Chondrocyte (in vitro differentiated cells): Measurements from ENCODE around the gene NUB1. TPM values are rescaled to one million over a fixed set of nuclear protein-coding genes. Genes with fewer than 3 reads are reported as not detected.

Experiments used
- DNase-seq: peaks from one replicate; pipeline ENCODE4 v3.0.0; 2021; ENCODE audit warnings: mixed read lengths, low spot score
- H3K27ac Mint-ChIP-seq: one replicate; pipeline ENCODE4 v1.8.0; 2021; ENCODE audit warnings: mild to moderate bottlenecking, moderate library complexity, mixed read lengths; ENCODE audit not compliant: unreplicated experiment
- H3K27me3 Mint-ChIP-seq: 2 replicates; pipeline ENCODE4 v1.8.0; 2021; ENCODE audit warnings: low read depth, mixed read lengths
- H3K36me3 Mint-ChIP-seq: 2 replicates; pipeline ENCODE4 v1.8.0; 2021; ENCODE audit warnings: low read depth, mixed read lengths
- H3K4me1 Mint-ChIP-seq: 2 replicates; pipeline ENCODE4 v1.8.0; 2021; ENCODE audit warnings: low read depth, mild to moderate bottlenecking, mixed read lengths
- H3K4me3 Mint-ChIP-seq: one replicate; pipeline ENCODE4 v1.8.0; 2021; ENCODE audit warnings: mild to moderate bottlenecking, moderate library complexity, mixed read lengths; ENCODE audit not compliant: unreplicated experiment
- H3K9me3 Mint-ChIP-seq: 2 replicates; pipeline ENCODE4 v1.8.0; 2021; ENCODE audit warnings: low read depth, mixed read lengths
- total RNA-seq: library from RNA; stranded (reverse); gene quantifications from 3 replicates; pipeline ENCODE4 v1.2.1, GENCODE V29; 2021
- TF ChIP-seq, protein P1 (sequence below): fragments of 200-600 bp; sonication (generic); IDR thresholded peaks from 2 replicates; pipeline ENCODE4 v1.5.0; 2021; ENCODE audit warnings: antibody characterized with exemption, mild to moderate bottlenecking, moderate library complexity

NUB1 gene
- total RNA-seq, 1 donor from 2014 or later: 50.3 TPM

DNA sequence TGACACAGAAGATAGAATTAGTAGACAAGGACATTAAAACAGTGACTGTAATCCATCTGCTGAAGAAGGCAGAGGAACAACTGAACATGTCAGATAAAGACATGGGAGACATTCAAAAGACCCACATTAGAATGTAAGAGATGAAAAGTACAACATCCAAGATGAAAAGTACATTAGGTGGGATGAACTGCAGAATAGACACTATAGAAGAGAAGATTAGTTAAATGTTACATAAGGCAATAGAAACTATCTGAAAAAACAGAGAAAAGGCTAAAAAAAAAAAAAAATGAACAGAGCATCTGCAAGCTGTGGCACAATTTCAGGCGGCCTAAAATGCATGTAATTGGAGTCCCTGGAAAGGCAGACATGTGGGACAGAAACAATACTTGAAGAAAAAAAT lies 21.6 kb downstream of the NUB1 start:
- H3K4me1 Mint-ChIP-seq: peaks cover 43% of the 10 kb centered on the region
- H3K27me3 Mint-ChIP-seq: no peaks in the 10 kb centered on the region
- no peak overlapping the region for H3K27ac Mint-ChIP-seq
- no peak overlapping the region for H3K4me3 Mint-ChIP-seq
- H3K9me3 Mint-ChIP-seq: no peaks in the 10 kb centered on the region
- no peak for DNase-seq
- H3K36me3 Mint-ChIP-seq: peaks cover 35% of the 10 kb centered on the region
- TF ChIP-seq, protein P1, sequence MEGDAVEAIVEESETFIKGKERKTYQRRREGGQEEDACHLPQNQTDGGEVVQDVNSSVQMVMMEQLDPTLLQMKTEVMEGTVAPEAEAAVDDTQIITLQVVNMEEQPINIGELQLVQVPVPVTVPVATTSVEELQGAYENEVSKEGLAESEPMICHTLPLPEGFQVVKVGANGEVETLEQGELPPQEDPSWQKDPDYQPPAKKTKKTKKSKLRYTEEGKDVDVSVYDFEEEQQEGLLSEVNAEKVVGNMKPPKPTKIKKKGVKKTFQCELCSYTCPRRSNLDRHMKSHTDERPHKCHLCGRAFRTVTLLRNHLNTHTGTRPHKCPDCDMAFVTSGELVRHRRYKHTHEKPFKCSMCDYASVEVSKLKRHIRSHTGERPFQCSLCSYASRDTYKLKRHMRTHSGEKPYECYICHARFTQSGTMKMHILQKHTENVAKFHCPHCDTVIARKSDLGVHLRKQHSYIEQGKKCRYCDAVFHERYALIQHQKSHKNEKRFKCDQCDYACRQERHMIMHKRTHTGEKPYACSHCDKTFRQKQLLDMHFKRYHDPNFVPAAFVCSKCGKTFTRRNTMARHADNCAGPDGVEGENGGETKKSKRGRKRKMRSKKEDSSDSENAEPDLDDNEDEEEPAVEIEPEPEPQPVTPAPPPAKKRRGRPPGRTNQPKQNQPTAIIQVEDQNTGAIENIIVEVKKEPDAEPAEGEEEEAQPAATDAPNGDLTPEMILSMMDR: no peak

DNA sequence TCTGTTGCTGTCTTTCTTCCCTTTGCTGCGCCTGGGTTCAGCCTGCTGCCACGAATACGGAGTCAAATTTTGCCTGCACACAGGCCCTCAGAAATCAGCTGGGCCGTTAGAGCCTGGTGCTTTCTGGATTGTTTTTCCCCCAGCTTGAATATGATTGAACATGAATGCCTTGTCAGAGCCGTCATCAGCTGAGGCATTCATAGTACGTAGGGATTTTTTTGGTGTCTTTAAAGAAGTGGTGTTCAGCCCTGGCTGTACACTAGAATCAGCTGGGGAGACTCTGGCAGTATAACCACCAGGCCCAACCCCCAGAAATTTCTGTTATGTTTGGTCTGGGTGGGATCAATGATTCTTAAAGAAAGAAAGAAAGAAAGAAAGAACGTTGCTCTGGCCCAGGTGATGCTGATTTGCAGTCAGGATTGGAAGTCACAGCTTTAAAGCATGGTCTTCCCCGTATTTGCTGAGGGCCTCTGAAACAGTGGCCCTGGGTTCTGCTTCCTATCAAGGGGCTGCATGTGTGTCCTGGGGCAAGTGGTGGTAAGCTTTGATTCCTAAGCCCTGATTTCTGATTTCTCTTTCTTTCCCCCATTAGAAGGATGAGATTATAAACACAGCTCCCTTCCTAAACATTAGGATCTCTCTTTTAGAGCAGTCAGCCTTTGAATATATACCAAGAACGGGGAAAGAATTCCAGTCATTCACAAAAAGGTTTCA lies 24.7 kb downstream of the NUB1 start:
- Mint-ChIP-seq H3K27me3 (no peaks in the 10 kb centered on the region), H3K4me1 (peaks cover 33% of the 10 kb centered on the region), H3K27ac (peak overlapping the region; percentile 82), H3K36me3 (peaks cover 31% of the 10 kb centered on the region), H3K4me3 (no peak overlapping the region), H3K9me3 (no peaks in the 10 kb centered on the region)
- DNase-seq: no peak
- TF ChIP-seq, protein P1: no peak

DNA sequence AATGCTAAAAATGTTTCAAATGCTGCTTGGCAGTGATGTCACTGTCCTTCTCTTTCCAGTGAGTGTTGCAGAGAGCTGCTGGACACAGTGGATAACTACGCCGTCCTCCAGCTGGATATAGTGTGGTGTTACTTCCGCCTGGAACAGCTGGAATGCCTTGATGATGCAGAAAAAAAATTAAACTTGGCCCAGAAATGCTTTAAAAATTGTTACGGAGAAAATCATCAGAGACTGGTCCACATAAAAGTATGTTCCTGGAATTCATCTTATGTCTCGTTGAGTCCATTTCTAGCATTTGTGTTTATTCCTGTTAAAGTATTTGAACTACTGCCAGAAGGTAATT lies 25.2 kb downstream of the NUB1 start:
- TF ChIP-seq, protein P1: no peak
- H3K4me3 Mint-ChIP-seq: no peak overlapping the region
- no peak for DNase-seq
- H3K9me3 Mint-ChIP-seq: no peaks in the 10 kb centered on the region
- peaks cover 30% of the 10 kb centered on the region for H3K36me3 Mint-ChIP-seq
- H3K27me3 Mint-ChIP-seq: no peaks in the 10 kb centered on the region
- H3K27ac Mint-ChIP-seq: peak overlapping the region; percentile 82
- H3K4me1 Mint-ChIP-seq: peaks cover 30% of the 10 kb centered on the region

DNA sequence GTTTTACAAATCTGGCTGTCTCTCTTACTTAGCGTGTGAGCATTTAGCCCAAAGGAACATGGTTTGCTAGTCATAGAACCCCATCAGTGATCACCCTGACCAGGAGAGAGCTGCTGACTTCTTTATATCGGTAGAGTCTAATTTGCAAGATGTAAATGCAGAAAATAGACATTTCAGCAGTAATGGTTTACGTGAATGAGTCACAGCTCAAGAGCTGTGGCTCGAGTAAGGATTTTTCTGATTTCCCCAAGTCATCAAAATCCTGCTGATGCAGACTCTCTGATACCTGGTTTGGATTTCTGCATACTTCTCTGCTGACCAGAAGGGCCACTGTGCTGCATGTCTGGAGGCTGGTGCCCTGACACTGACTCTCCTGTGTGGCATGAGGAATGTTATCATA lies 25.7 kb downstream of the NUB1 start:
- H3K4me1 Mint-ChIP-seq: peaks cover 31% of the 10 kb centered on the region
- no peak for DNase-seq
- H3K27ac Mint-ChIP-seq: no peak overlapping the region
- peaks cover 27% of the 10 kb centered on the region for H3K36me3 Mint-ChIP-seq
- TF ChIP-seq, protein P1: no peak
- no peaks in the 10 kb centered on the region for H3K27me3 Mint-ChIP-seq
- no peak overlapping the region for H3K4me3 Mint-ChIP-seq
- no peaks in the 10 kb centered on the region for H3K9me3 Mint-ChIP-seq

DNA sequence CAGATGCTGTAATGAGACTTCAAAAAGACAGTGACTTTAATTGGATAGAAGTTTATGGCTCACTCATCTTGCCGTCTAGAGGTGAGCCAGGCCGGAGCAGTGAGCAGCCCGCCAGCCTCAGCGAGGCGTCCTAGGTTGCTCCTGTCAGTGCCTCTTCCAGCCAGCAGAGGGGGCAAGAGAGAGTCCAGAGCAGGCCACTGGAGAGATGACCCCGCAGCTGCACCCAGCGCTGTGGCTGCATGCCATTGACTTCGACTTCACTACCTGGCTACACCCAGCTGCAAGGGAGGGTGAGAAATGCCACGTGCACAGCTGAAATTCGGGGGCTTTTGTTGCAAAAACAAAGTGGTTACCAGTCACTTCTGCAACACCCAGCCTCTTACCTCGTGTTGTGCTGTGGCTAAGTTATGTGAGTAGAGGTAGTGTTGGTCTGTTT lies 26.5 kb downstream of the NUB1 start:
- Mint-ChIP-seq H3K36me3 (peaks cover 22% of the 10 kb centered on the region), H3K9me3 (no peaks in the 10 kb centered on the region), H3K27me3 (no peaks in the 10 kb centered on the region), H3K4me3 (no peak overlapping the region), H3K27ac (peak overlapping the region; percentile 12), H3K4me1 (peaks cover 35% of the 10 kb centered on the region)
- DNase-seq: no peak
- TF ChIP-seq, protein P1: peak; percentile 96
